ENCODE results near the gene PNMA6E. TPM values are rescaled to one million over a fixed set of nuclear protein-coding genes. Genes with fewer than 3 reads are reported as not detected.

The PNMA6E gene
- total RNA-seq, 5 donors from 2014 or later (not counting 1 experiment from before 2014, with no cell fraction given): not detected

GRCh38 chrX:153443476-153444332, 42.6 kb upstream of the PNMA6E start:
- Mint-ChIP-seq H3K9me3 (peaks cover 0 to 5% (median 2%) of the 10 kb centered on the region in 3 donors), H3K36me3 (no peaks in the 10 kb centered on the region), H3K27ac (no peak overlapping the region), H3K27me3 (peaks cover 2 to 4% of the 10 kb centered on the region in 2 donors), H3K4me1 (no peaks in the 10 kb centered on the region), H3K4me3 (no peak overlapping the region)
- ChIA-PET POLR2A (no interaction called here), CTCF (interaction anchor here in 1 of 2 donors (0.5 to 0.6 kb wide), 2 partner anchors 166 to 451 kb away, joined by 4 to 6 read pairs; no protein-coding TSS in a partner anchor)
- 92% methylated on average over 10 of the region's 25 CpGs for WGBS (ENCODE audit: insufficient coverage)
- DNase-seq: no peak
- Histone ChIP-seq H3K4me1 (ENCODE audit: control insufficient read depth in 1 of 2, extremely low read depth in 1 of 2, insufficient read depth in 2 of 2, low read length in 2 of 2) (no peaks in the 10 kb centered on the region), H3K27ac (ENCODE audit: low read length) (no peak overlapping the region), H3K9me3 (no peaks in the 10 kb centered on the region), H3K36me3 (ENCODE audit: control insufficient read depth in 2 of 2, extremely low read depth in 1 of 2, insufficient read depth in 1 of 2, low read length in 1 of 2) (no peaks in the 10 kb centered on the region), H3K27me3 (replicated peaks in 1 of 2; ENCODE audit: control insufficient read depth in 2 of 2, extremely low read depth in 1 of 2, insufficient read depth in 2 of 2, low read length in 1 of 2) (no peaks in the 10 kb centered on the region), H3K4me3 (ENCODE audit: control insufficient read depth in 1 of 2, extremely low read depth in 1 of 2, low read length in 1 of 2) (no peak overlapping the region)
- no peak for ATAC-seq (replicated peaks in 1 of 4)

- H3K4me3 ChIP-seq (ENCODE audit: control insufficient read depth in 1 of 2, extremely low read depth in 1 of 2, low read length in 1 of 2): no peak overlapping the region
- Mint-ChIP-seq H3K27ac (no peak overlapping the region), H3K4me1 (no peaks in the 10 kb centered on the region), H3K27me3 (peaks cover 8 to 9% of the 10 kb centered on the region in 2 donors), H3K36me3 (no peaks in the 10 kb centered on the region), H3K9me3 (peaks cover 0 to 5% (median 2%) of the 10 kb centered on the region in 3 donors), H3K4me3 (no peak overlapping the region)
- no peaks in the 10 kb centered on the region for H3K9me3 ChIP-seq
- H3K4me1 ChIP-seq (ENCODE audit: control insufficient read depth in 1 of 2, extremely low read depth in 1 of 2, insufficient read depth in 2 of 2, low read length in 2 of 2): no peaks in the 10 kb centered on the region
- no peak for DNase-seq
- H3K36me3 ChIP-seq (ENCODE audit: control insufficient read depth in 2 of 2, extremely low read depth in 1 of 2, insufficient read depth in 1 of 2, low read length in 1 of 2): no peaks in the 10 kb centered on the region
- POLR2A ChIA-PET: no interaction called here
- CTCF ChIA-PET: no interaction called here
- no peak for ATAC-seq (replicated peaks in 1 of 4)
- peaks cover 0 to under 1% of the 10 kb centered on the region in 2 experiments for H3K27me3 ChIP-seq (replicated peaks in 1 of 2; ENCODE audit: control insufficient read depth in 2 of 2, extremely low read depth in 1 of 2, insufficient read depth in 2 of 2, low read length in 1 of 2)
- no CpG with 5 or more reads among the region's 5 CpGs for WGBS (ENCODE audit: insufficient coverage)
- no peak overlapping the region for H3K27ac ChIP-seq (ENCODE audit: low read length)
Measured at GRCh38 chrX:153442463-153442862, 41.3 kb upstream of the PNMA6E start.

- H3K9me3 Mint-ChIP-seq: peaks cover 0 to 5% (median 2%) of the 10 kb centered on the region in 3 donors
- POLR2A ChIA-PET: no interaction called here
Measured at GRCh38 chrX:153441981-153442380, 40.8 kb upstream of the PNMA6E start.

GRCh38 chrX:153441296-153441695, 40.1 kb upstream of the PNMA6E start:
- no CpG with 5 or more reads among the region's 7 CpGs for WGBS (ENCODE audit: insufficient coverage)
- ChIA-PET POLR2A (no interaction called here), CTCF (no interaction called here)
- no peak for ATAC-seq (replicated peaks in 1 of 4)
- H3K27ac Mint-ChIP-seq: no peak overlapping the region
- Histone ChIP-seq H3K4me1 (ENCODE audit: control insufficient read depth in 1 of 2, extremely low read depth in 1 of 2, insufficient read depth in 2 of 2, low read length in 2 of 2) (no peaks in the 10 kb centered on the region), H3K4me3 (ENCODE audit: control insufficient read depth in 1 of 2, extremely low read depth in 1 of 2, low read length in 1 of 2) (no peak overlapping the region), H3K27me3 (replicated peaks in 1 of 2; ENCODE audit: control insufficient read depth in 2 of 2, extremely low read depth in 1 of 2, insufficient read depth in 2 of 2, low read length in 1 of 2) (peaks cover 0 to 4% of the 10 kb centered on the region in 2 experiments), H3K9me3 (no peaks in the 10 kb centered on the region), H3K27ac (ENCODE audit: low read length) (no peak overlapping the region), H3K36me3 (ENCODE audit: control insufficient read depth in 2 of 2, extremely low read depth in 1 of 2, insufficient read depth in 1 of 2, low read length in 1 of 2) (no peaks in the 10 kb centered on the region)
- H3K4me1 Mint-ChIP-seq: no peaks in the 10 kb centered on the region
- H3K36me3 Mint-ChIP-seq: no peaks in the 10 kb centered on the region
- DNase-seq: no peak
- no peak overlapping the region for H3K4me3 Mint-ChIP-seq
- H3K9me3 Mint-ChIP-seq: peaks cover 0 to 5% (median 2%) of the 10 kb centered on the region in 3 donors
- peaks cover 13 to 17% of the 10 kb centered on the region in 2 donors for H3K27me3 Mint-ChIP-seq

More at GRCh38 chrX:153441981-153442380, 40.8 kb upstream of the PNMA6E start:
- CTCF ChIA-PET: no interaction called here
- H3K4me3 Mint-ChIP-seq: no peak overlapping the region
- DNase-seq (no peak), ATAC-seq (replicated peaks in 1 of 4) (no peak)
- peaks cover 10 to 12% of the 10 kb centered on the region in 2 donors for H3K27me3 Mint-ChIP-seq
- no peaks in the 10 kb centered on the region for H3K36me3 Mint-ChIP-seq
- peaks cover 0 to 4% of the 10 kb centered on the region in 2 experiments for H3K27me3 ChIP-seq (replicated peaks in 1 of 2; ENCODE audit: control insufficient read depth in 2 of 2, extremely low read depth in 1 of 2, insufficient read depth in 2 of 2, low read length in 1 of 2)
- H3K9me3 ChIP-seq: no peaks in the 10 kb centered on the region
- WGBS (ENCODE audit: insufficient coverage): no CpG with 5 or more reads among the region's 9 CpGs
- no peaks in the 10 kb centered on the region for H3K4me1 ChIP-seq (ENCODE audit: control insufficient read depth in 1 of 2, extremely low read depth in 1 of 2, insufficient read depth in 2 of 2, low read length in 2 of 2)
- H3K36me3 ChIP-seq (ENCODE audit: control insufficient read depth in 2 of 2, extremely low read depth in 1 of 2, insufficient read depth in 1 of 2, low read length in 1 of 2): no peaks in the 10 kb centered on the region
- no peak overlapping the region for H3K4me3 ChIP-seq (ENCODE audit: control insufficient read depth in 1 of 2, extremely low read depth in 1 of 2, low read length in 1 of 2)
- no peaks in the 10 kb centered on the region for H3K4me1 Mint-ChIP-seq
- H3K27ac ChIP-seq (ENCODE audit: low read length): no peak overlapping the region
- H3K27ac Mint-ChIP-seq: no peak overlapping the region

GRCh38 chrX:153440556-153441135, 39.5 kb upstream of the PNMA6E start:
- no peak overlapping the region for H3K4me3 Mint-ChIP-seq
- H3K9me3 ChIP-seq: no peaks in the 10 kb centered on the region
- no peaks in the 10 kb centered on the region for H3K4me1 ChIP-seq (ENCODE audit: control insufficient read depth in 1 of 2, extremely low read depth in 1 of 2, insufficient read depth in 2 of 2, low read length in 2 of 2)
- no peaks in the 10 kb centered on the region for H3K36me3 Mint-ChIP-seq
- DNase-seq (no peak), ATAC-seq (replicated peaks in 1 of 4) (no peak)
- WGBS (ENCODE audit: insufficient coverage): 79% methylated on average over 3 of the region's 13 CpGs
- no peak overlapping the region for H3K27ac ChIP-seq (ENCODE audit: low read length)
- H3K9me3 Mint-ChIP-seq: peaks cover 0 to 5% (median 2%) of the 10 kb centered on the region in 3 donors
- no peak overlapping the region for H3K27ac Mint-ChIP-seq
- CTCF ChIA-PET: no interaction called here
- peaks cover 0 to 4% of the 10 kb centered on the region in 2 experiments for H3K27me3 ChIP-seq (replicated peaks in 1 of 2; ENCODE audit: control insufficient read depth in 2 of 2, extremely low read depth in 1 of 2, insufficient read depth in 2 of 2, low read length in 1 of 2)
- POLR2A ChIA-PET: no interaction called here
- H3K4me3 ChIP-seq (ENCODE audit: control insufficient read depth in 1 of 2, extremely low read depth in 1 of 2, low read length in 1 of 2): no peak overlapping the region
- no peaks in the 10 kb centered on the region for H3K4me1 Mint-ChIP-seq
- H3K36me3 ChIP-seq (ENCODE audit: control insufficient read depth in 2 of 2, extremely low read depth in 1 of 2, insufficient read depth in 1 of 2, low read length in 1 of 2): no peaks in the 10 kb centered on the region
- peaks cover 13 to 22% of the 10 kb centered on the region in 2 donors for H3K27me3 Mint-ChIP-seq

GRCh38 chrX:153439977-153440376, 38.8 kb upstream of the PNMA6E start:
- ChIA-PET POLR2A (no interaction called here), CTCF (no interaction called here)
- H3K27ac ChIP-seq (ENCODE audit: low read length): no peak overlapping the region
- no peaks in the 10 kb centered on the region for H3K4me1 ChIP-seq (ENCODE audit: control insufficient read depth in 1 of 2, extremely low read depth in 1 of 2, insufficient read depth in 2 of 2, low read length in 2 of 2)
- H3K36me3 Mint-ChIP-seq: no peaks in the 10 kb centered on the region
- H3K4me1 Mint-ChIP-seq: no peaks in the 10 kb centered on the region
- ATAC-seq (replicated peaks in 1 of 4) (no peak), DNase-seq (no peak)
- no peak overlapping the region for H3K4me3 Mint-ChIP-seq
- no peak overlapping the region for H3K27ac Mint-ChIP-seq
- peaks cover 15 to 22% of the 10 kb centered on the region in 2 donors for H3K27me3 Mint-ChIP-seq
- H3K4me3 ChIP-seq (ENCODE audit: control insufficient read depth in 1 of 2, extremely low read depth in 1 of 2, low read length in 1 of 2): no peak overlapping the region
- 89% methylated on average over 4 of the region's 4 CpGs for WGBS (ENCODE audit: insufficient coverage)
- H3K27me3 ChIP-seq (replicated peaks in 1 of 2; ENCODE audit: control insufficient read depth in 2 of 2, extremely low read depth in 1 of 2, insufficient read depth in 2 of 2, low read length in 1 of 2): peaks cover 0 to 5% of the 10 kb centered on the region in 2 experiments
- H3K36me3 ChIP-seq (ENCODE audit: control insufficient read depth in 2 of 2, extremely low read depth in 1 of 2, insufficient read depth in 1 of 2, low read length in 1 of 2): no peaks in the 10 kb centered on the region
- H3K9me3 ChIP-seq: no peaks in the 10 kb centered on the region
- H3K9me3 Mint-ChIP-seq: peaks cover 0 to 5% (median 2%) of the 10 kb centered on the region in 3 donors

All from T-cell (primary cell).